Measurements from ENCODE around the gene TNNT3.

DNA sequence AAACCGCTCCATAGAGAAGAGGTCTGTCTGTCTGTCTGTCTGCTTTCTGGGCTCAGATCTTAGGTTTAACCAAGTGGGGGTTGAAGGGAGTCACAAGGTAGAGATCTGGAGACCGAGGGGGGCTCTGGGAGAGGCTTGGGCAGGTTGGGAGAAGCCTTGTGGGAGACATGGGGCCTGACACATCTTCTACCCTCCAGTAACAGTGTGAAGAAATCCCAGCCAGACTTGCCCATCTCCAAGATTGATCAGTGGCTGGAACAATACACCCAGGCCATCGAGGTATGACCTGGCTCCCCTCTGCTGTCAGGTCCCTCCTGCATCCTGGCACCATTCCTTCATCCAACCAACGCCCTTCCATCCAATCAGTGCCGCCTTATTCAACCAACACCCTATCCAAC, 35.2 kb upstream of the TNNT3 start:
- TF ChIP-seq, protein P1, sequence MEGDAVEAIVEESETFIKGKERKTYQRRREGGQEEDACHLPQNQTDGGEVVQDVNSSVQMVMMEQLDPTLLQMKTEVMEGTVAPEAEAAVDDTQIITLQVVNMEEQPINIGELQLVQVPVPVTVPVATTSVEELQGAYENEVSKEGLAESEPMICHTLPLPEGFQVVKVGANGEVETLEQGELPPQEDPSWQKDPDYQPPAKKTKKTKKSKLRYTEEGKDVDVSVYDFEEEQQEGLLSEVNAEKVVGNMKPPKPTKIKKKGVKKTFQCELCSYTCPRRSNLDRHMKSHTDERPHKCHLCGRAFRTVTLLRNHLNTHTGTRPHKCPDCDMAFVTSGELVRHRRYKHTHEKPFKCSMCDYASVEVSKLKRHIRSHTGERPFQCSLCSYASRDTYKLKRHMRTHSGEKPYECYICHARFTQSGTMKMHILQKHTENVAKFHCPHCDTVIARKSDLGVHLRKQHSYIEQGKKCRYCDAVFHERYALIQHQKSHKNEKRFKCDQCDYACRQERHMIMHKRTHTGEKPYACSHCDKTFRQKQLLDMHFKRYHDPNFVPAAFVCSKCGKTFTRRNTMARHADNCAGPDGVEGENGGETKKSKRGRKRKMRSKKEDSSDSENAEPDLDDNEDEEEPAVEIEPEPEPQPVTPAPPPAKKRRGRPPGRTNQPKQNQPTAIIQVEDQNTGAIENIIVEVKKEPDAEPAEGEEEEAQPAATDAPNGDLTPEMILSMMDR (IDR thresholded peaks at IDR 0.05; ENCODE audit: insufficient read depth, low read length): no peak
- TF ChIP-seq GABPA (IDR thresholded peaks at IDR 0.05; ENCODE audit: low read depth): no peak
- TF ChIP-seq, protein P2, sequence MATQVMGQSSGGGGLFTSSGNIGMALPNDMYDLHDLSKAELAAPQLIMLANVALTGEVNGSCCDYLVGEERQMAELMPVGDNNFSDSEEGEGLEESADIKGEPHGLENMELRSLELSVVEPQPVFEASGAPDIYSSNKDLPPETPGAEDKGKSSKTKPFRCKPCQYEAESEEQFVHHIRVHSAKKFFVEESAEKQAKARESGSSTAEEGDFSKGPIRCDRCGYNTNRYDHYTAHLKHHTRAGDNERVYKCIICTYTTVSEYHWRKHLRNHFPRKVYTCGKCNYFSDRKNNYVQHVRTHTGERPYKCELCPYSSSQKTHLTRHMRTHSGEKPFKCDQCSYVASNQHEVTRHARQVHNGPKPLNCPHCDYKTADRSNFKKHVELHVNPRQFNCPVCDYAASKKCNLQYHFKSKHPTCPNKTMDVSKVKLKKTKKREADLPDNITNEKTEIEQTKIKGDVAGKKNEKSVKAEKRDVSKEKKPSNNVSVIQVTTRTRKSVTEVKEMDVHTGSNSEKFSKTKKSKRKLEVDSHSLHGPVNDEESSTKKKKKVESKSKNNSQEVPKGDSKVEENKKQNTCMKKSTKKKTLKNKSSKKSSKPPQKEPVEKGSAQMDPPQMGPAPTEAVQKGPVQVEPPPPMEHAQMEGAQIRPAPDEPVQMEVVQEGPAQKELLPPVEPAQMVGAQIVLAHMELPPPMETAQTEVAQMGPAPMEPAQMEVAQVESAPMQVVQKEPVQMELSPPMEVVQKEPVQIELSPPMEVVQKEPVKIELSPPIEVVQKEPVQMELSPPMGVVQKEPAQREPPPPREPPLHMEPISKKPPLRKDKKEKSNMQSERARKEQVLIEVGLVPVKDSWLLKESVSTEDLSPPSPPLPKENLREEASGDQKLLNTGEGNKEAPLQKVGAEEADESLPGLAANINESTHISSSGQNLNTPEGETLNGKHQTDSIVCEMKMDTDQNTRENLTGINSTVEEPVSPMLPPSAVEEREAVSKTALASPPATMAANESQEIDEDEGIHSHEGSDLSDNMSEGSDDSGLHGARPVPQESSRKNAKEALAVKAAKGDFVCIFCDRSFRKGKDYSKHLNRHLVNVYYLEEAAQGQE (IDR thresholded peaks at IDR 0.05; ENCODE audit: insufficient replicate concordance, low read depth): no peak
